Spleen (tissue), 11 donors: ENCODE measurements around the gene HMCN1. TPM values are rescaled to one million over a fixed set of nuclear protein-coding genes. Genes with fewer than 3 reads are reported as not detected.

Experiments
- DNase-seq: peaks from one replicate; pipeline ENCODE4 v3.0.0-alpha.2; 2020
- H3K27ac ChIP-seq, 8 donors: fragments of 200-600 bp; sonication (generic) in 7 of 8; 1 replicate in 4 of 8; 2 replicates in 4 of 8; pipeline versions ENCODE4 v1.5.0 to v1.8.0; 2016 to 2021; ENCODE audit warnings: inconsistent platforms in 4 of 8, mild to moderate bottlenecking in 4 of 8, moderate library complexity in 1 of 8
- H3K27me3 ChIP-seq, 7 donors: fragments of 200-600 bp; sonication (generic) in 6 of 7; replicated peaks in 1 of 7; 1 replicate in 4 of 7; 2 replicates in 3 of 7; pipeline versions ENCODE4 v1.5.0 to v1.8.0; 2016 to 2021; ENCODE audit warnings: inconsistent platforms in 3 of 7, mild to moderate bottlenecking in 1 of 7
- H3K36me3 ChIP-seq, 6 donors: fragments of 200-600 bp; sonication (generic) in 5 of 6; 1 replicate in 4 of 6; 2 replicates in 2 of 6; pipeline versions ENCODE4 v1.5.0 to v1.8.0; 2016 to 2021; ENCODE audit warnings: inconsistent platforms in 2 of 6
- H3K4me1 ChIP-seq, 6 donors: fragments of 200-600 bp; sonication (generic) in 5 of 6; 1 replicate in 3 of 6; 2 replicates in 3 of 6; pipeline versions ENCODE4 v1.5.0 to v1.8.0; 2016 to 2021; ENCODE audit warnings: inconsistent platforms in 3 of 6
- H3K4me3 ChIP-seq, 8 donors: fragments of 200-600 bp; sonication (generic) in 7 of 8; 1 replicate in 4 of 8; 2 replicates in 4 of 8; pipeline versions ENCODE4 v1.5.0 to v1.8.0; 2016 to 2021; ENCODE audit warnings: inconsistent platforms in 4 of 8, mild to moderate bottlenecking in 4 of 8, moderate library complexity in 2 of 8
- H3K9me3 ChIP-seq, 8 donors: fragments of 200-600 bp; sonication (generic) in 7 of 8; 1 replicate in 4 of 8; 2 replicates in 4 of 8; pipeline versions ENCODE4 v1.5.0 to v1.8.0; 2016 to 2021; ENCODE audit warnings: inconsistent platforms in 4 of 8
- CTCF ChIP-seq, 11 experiments: fragments of 200-600 bp in 7 of 11; fragments of 450-650 bp in 4 of 11; sonication (generic) in 4 of 11; IDR thresholded peaks in 8 of 11; conservative IDR thresholded peaks in 3 of 11; 1 replicate in 7 of 11; 2 replicates in 4 of 11; pipeline versions ENCODE4 v1.4.0 to v1.8.0; 2016 to 2021; ENCODE audit warnings: antibody characterized with exemption in 11 of 11, inconsistent platforms in 4 of 11, mild to moderate bottlenecking in 1 of 11
- POLR2A ChIP-seq, 3 donors: fragments of 450-650 bp; IDR thresholded peaks; one replicate each; pipeline ENCODE4 v1.5.1; 2017; ENCODE audit warnings: antibody characterized with exemption in 3 of 3, mild to moderate bottlenecking in 1 of 3
- POLR2AphosphoS5 ChIP-seq, 3 donors: sonication (generic); formaldehyde crosslinking; IDR thresholded peaks; one replicate each; pipeline ENCODE4 v1.5.1; 2017; ENCODE audit warnings: antibody characterized with exemption in 3 of 3
- WGBS, 5 donors: extraction: QIAGEN DNeasy Blood & Tissue Kit in 3 of 5; methylation state at CpG; one replicate each; pipeline versions ENCODE4 v1.1.5 to v1.1.7; 2013 to 2018; 5-methylcytosine and 5-hydroxymethylcytosine counted together
- intact Hi-C: fragments of 100-400 bp; cut with DNase I; formaldehyde crosslinking; loops from one replicate; pipeline ENCODE4 v1.15.0; 2023; ENCODE audit warnings: low total_unique reads
- polyA plus RNA-seq, 3 donors: library from polyadenylated mRNA; stranded (reverse); fragments of 200-250 nt; gene quantifications; one replicate each; pipeline ENCODE4 v1.2.1, GENCODE V29; 2013
- total RNA-seq, 7 donors: library from RNA; depleted of rRNA in 3 of 7; stranded (reverse); fragments of >200 nt in 3 of 7; fragmentation: NEBNext Ultra II Directional in 4 of 7; extraction: Animal tissue kit (Norgen Biotek cat#: 25700) in 4 of 7; gene quantifications; one replicate each; pipeline versions ENCODE4 v1.1.0 to v1.2.1, GENCODE V29; 2016 to 2021
- donor health status: healthy with polysubstance abuse.
- donor health status: DM: no; HTN: no; CAD: no; lungs with moderate emphysema.
- donor health status: DM: no; HTN: no; CAD: no.
- donor health status: Bipolar disorder and iron deficiency.
- donor health status: healthy.
- donor health status: DM: no; HTN: no; CAD: no.
- donor health status: DM: yes; HTN: yes; CAD: no.

HMCN1 gene
- total and polyA plus RNA-seq, 10 donors = 1.2 to 28.8 (median 19.9) TPM

DNA sequence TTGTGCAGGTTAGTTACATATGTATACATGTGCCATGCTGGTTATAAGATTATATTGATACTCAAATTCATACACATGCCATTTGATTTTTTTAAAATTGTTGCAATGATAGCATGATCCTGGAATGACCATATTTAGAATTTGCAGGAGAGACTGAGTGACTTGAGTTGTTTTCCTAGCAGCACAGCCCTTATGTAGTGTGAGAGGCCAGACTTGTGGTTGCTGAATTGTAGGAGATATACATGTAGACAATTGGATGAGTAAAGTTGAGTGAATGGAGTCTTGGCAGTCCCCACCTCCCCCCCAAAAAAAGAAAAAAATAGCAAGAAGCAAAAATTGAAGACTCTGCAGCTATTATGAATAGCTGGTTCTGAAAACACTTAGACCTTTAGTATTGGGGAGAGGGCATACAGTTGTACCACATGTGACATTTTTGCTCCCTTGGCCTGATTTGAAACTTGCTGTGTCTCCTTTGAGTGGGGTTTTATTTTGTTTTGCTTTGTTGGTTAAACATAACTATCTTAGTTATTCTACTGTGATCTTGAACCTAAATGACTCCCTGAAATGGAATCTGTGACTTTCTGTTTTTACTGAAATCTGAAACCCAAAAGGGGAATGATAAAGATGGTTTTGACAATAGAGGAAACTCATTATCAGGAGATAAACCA lies 280.3 kb downstream of the HMCN1 start:
- TF ChIP-seq POLR2AphosphoS5 (IDR thresholded peaks at IDR 0.05) = no peak
- no peak for TF ChIP-seq CTCF (IDR thresholded peaks at IDR 0.05 in 8 of 11, conservative IDR thresholded peaks at IDR 0.05 in 3 of 11)
- no peak for TF ChIP-seq POLR2A (IDR thresholded peaks at IDR 0.05)
- Histone ChIP-seq H3K27ac (no peak overlapping the region), H3K36me3 (no peaks in the 10 kb centered on the region), H3K4me1 (peaks cover 0 to 2% (median 0%) of the 10 kb centered on the region in 6 donors), H3K9me3 (no peaks in the 10 kb centered on the region), H3K4me3 (no peak overlapping the region), H3K27me3 (no peaks in the 10 kb centered on the region)
- DNase-seq = no peak
- intact Hi-C loops = no loop called here

DNA sequence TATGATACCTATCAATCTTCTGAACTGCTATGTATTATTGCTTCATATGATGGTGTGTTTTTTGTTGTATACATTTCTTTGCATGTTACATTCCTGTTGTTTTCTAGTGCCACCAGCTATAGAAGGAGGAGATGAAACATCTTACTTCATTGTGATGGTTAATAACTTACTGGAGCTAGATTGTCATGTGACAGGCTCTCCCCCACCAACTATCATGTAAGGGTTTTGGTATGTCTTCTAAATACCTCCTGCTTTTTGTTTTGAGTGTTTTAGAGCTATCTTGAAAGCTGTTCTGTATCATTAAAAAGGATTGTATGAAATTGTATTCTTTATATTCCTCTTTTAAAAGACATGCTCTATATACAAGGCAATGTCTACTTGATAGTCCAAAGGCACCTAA lies 282.7 kb downstream of the HMCN1 start:
- H3K27ac ChIP-seq = no peak overlapping the region
- no peak overlapping the region for H3K4me3 ChIP-seq
- no peaks in the 10 kb centered on the region for H3K4me1 ChIP-seq
- H3K27me3 ChIP-seq = no peaks in the 10 kb centered on the region
- H3K36me3 ChIP-seq = no peaks in the 10 kb centered on the region
- DNase-seq = no peak
- H3K9me3 ChIP-seq = no peaks in the 10 kb centered on the region
- TF ChIP-seq POLR2AphosphoS5 (IDR thresholded peaks at IDR 0.05) (no peak), POLR2A (IDR thresholded peaks at IDR 0.05) (no peak), CTCF (IDR thresholded peaks at IDR 0.05 in 8 of 11, conservative IDR thresholded peaks at IDR 0.05 in 3 of 11) (no peak)
- intact Hi-C loops = no loop called here

DNA sequence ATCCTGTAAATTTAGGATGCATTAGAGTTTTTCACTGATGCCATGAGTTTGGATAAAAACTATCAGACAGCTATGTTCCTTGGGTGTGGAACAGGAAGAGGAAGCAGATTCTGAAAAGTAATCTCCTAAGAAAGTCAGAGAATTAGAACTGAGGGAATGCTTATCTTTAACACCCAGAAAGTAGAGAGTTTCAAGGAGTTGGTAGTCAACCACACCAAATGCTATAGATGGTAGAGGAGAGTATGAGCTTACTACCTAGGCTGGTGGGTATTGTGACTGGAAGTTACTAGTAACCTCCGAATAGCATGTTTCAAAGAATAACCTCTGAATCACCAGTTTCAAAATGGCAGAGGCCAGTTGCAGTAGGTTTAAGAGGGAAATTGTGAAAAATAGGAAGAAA lies 288.0 kb downstream of the HMCN1 start:
- no peaks in the 10 kb centered on the region for H3K9me3 ChIP-seq
- intact Hi-C loops = no loop called here
- no peaks in the 10 kb centered on the region for H3K4me1 ChIP-seq
- no peak overlapping the region for H3K4me3 ChIP-seq
- H3K27me3 ChIP-seq = no peaks in the 10 kb centered on the region
- H3K27ac ChIP-seq = no peak overlapping the region
- no peak for TF ChIP-seq POLR2AphosphoS5 (IDR thresholded peaks at IDR 0.05)
- no peak for TF ChIP-seq CTCF (IDR thresholded peaks at IDR 0.05 in 8 of 11, conservative IDR thresholded peaks at IDR 0.05 in 3 of 11)
- TF ChIP-seq POLR2A (IDR thresholded peaks at IDR 0.05) = no peak
- H3K36me3 ChIP-seq = no peaks in the 10 kb centered on the region
- DNase-seq = no peak
- WGBS, 5 donors = 82 to 93% (median 91%) methylated on average over 1 of the region's 1 CpG

GRCh38 chr1:186026946-186027345 lies 292.8 kb downstream of the HMCN1 start:
- Histone ChIP-seq H3K27ac (no peak overlapping the region), H3K36me3 (no peaks in the 10 kb centered on the region), H3K4me3 (no peak overlapping the region), H3K9me3 (peaks cover 0 to 24% (median 18%) of the 10 kb centered on the region in 8 donors), H3K27me3 (no peaks in the 10 kb centered on the region), H3K4me1 (no peaks in the 10 kb centered on the region)
- TF ChIP-seq POLR2A (IDR thresholded peaks at IDR 0.05) (no peak), CTCF (IDR thresholded peaks at IDR 0.05 in 8 of 11, conservative IDR thresholded peaks at IDR 0.05 in 3 of 11) (no peak), POLR2AphosphoS5 (IDR thresholded peaks at IDR 0.05) (no peak)
- intact Hi-C loops = no loop called here
- DNase-seq = no peak
- 51 to 82% (median 58%) methylated on average over 1 of the region's 1 CpG for WGBS, 5 donors
